ENCODE data around the gene LPIN2.
A peak's percentile ranks its signal among the peaks of the same experiment; 100 is the strongest.
"Not testable (repeated sequence)": the region's sequence is repeated elsewhere in the genome, so short reads cannot be mapped to it uniquely, and the experiment has no call there.

LPIN2 gene

GRCh38 chr18:3041843-3042242 is 28.9 kb upstream of the LPIN2 start:
- DNase-seq = no peak

DNA sequence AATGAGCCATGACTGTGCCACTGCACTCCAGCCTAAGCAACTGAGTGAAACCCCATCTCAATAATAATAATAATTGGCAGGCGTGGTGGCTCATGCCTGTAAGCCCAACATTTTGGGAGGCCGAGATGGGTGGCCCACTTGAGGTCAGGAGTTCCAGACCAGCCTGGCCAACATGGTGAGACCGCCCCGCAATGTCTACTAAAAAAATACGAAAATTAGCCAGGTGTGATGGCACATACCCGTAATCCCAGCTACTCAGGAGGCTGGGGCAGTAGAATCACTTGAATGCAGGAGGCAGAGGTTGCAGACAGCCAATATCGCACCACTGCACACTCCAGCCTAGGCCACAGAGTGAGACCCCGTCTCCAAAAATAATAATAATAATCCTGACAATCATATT is 27.9 kb upstream of the LPIN2 start:
- no peak for DNase-seq

DNA sequence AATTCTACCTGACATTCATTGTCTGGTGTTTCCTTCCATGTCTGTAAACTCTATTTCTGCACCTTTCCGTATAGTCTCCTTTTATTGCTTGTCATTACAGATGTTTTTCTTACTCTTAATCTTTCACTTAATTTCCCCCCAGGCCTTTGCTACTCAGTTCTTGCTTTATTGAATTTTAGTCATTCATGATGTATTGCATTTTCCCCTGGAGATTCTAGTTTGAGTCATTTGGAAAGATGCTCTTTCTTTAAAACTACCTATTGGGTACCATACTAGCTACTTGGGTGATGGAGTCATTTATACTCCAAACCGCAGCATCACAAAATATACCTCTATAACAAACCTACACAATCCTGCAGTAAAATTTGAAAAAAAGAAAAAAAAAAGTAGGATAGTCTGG is 27.2 kb upstream of the LPIN2 start:
- DNase-seq = no peak

DNA sequence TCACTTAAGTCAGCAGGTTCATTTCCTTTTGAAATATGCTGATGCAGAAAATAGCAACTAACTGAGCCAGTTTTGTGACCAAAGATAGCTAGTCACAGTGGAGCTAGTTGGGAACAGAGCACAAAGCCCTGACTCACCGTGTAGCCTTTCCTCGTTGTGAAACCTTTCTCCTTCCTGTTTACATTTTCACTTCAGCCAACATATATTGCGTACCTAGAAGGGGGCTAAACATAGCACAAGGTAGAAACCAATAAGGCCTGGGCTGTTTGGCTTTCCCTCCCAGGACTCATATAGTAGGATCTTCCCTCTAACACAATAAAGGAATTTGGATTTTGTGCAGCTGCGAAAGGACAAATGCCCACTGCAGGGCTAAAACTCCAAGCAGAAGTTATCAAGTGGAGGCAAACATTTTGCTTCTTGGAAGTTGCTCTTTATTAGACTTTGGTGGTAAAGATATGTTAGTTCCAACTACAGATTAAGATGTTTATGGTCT is 24.5 kb upstream of the LPIN2 start:
- DNase-seq = no peak

- DNase-seq = no peak
Measured at GRCh38 chr18:3036108-3036507, 23.2 kb upstream of the LPIN2 start.

DNA sequence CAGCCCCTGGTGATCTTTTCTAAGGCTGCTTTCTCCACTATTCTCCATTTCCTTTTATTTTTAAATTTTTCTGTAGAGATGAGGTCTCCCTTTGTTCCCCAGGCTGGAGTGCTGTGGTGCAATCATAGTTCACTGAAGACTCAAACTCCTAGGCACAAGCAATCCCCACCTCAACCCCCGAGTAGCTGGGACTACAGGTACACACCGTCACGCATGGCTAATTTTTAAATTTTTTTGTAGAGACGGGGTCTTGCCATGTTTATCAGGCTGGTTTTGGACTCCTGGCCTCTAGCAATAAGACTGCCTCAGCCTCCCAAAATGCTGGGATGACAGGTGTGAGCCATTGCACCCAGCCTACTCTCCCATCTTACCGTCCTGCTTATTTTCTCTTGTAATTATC is 22.7 kb upstream of the LPIN2 start:
- no peak for DNase-seq

DNA sequence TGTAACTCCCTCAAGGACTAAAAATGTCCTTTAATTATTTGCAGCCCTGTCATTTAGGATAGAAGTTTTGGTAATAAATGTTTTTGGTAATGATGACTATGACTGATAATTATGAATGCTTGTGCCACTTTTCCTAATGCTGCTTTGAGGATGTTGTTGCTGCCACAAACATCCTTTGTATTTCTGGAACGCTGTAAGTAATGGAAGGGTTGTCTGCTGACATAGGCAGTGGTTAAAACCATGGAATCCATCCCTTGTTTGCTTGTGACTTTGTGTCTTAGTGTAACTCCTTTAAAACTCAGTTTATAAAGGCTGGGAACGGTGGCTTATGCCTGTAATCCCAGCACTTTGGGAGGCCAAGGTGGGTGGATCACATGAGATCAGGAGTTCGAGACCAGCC is 19.8 kb upstream of the LPIN2 start:
- no peak for DNase-seq

GRCh38 chr18:3029215-3029952 is 16.4 kb upstream of the LPIN2 start:
- DNase-seq = peak; percentile 41

DNA sequence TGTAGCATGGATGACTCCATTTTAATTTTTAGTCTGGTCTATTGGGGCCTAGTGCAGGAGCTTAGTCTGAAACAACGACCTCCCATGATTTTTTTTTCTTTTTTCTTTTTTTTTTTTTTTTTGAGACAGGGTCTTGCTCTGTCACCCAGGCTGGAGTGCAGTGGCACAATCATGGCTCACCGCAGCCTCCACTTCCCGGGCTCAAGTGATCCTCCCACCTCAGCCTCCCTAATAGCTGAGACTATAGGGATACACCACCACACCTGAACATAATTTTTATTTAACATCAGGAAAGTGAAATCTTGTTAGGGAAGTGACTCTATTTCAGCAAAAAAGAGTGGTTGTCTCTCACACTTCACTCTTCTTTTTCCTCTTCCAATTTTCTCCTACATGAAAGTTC is 15.2 kb upstream of the LPIN2 start:
- DNase-seq = not testable (repeated sequence)

GRCh38 chr18:3027370-3027891 is 14.5 kb upstream of the LPIN2 start:
- DNase-seq = peak; percentile 40

DNA sequence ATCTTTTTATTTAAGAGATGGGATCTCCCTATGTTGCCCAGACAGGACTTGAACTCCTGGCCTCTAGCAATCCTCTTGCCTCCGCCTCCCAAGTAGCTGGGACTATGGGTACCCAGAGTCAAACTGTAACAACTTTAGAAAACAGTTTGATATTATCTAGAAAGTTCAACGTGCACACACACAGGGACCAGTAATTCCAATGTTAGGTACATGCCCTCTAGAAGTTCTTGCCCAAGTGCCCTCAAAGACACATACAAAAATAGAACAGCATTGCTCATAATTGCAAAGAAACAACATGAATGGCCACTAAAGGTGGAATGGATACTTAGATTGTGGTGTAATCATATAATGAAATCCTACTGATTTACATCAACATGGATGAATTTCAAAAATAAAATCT is 12.6 kb upstream of the LPIN2 start:
- DNase-seq = no peak

DNA sequence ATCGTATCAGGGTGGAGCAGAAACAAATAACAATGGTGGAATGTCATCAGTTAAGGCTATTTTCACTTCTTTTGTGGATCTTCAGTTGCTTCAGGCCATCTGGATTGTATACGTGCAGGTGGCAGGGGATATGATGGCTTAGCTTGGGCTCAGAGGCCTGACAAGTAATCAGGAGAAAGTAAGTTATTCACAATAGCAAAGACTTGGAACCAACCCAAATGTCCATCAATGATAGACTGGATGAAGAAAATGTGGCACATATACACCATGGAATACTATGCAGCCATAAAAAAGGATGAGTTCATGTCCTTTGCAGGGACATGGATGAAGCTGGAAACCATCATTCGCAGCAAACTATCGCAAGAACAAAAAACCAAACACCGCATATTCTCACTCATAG is 10.7 kb upstream of the LPIN2 start:
- DNase-seq = not testable (repeated sequence)

- no peak for DNase-seq
Measured at GRCh38 chr18:3016585-3017297, 3.8 kb upstream of the LPIN2 start.

GRCh38 chr18:3015851-3016250 is 2.9 kb upstream of the LPIN2 start:
- DNase-seq = no peak

GRCh38 chr18:3015204-3015592 is 2.3 kb upstream of the LPIN2 start:
- no peak for DNase-seq

DNA sequence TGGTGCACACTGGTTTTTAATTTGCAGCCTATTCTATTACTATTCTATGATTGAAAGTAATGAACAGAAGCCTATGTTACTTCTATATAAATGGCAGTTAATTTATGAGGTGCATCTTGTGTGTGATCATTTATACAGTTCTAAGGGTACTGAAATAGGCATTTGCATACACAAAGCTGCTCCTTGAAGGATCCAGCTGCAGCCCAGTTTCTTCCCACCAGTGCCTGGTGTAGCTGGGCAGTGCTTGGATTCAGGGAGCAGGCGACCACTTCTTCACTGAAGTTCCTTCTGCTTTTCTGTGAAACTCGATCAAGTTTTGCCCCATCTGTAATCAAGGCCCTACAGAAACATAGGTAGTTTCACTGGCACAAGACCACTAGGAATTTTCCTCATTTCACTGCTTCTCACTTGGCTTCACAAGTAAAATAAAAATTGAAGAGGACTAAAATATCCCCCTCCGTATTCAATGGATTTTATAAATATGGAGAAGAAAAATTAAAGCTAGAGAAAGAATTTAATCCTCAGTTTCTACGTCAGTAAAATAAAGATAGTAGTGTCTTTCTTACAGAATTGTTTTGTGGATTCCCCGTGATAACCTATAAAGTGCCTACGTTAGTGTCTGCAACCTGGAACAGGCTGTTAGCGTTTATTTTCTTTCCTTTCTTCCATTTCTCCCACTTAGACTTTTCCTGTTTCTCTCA is 1.7 kb upstream of the LPIN2 start:
- DNase-seq = no peak

GRCh38 chr18:3012136-3013023 is 564 bp downstream of the LPIN2 start:
- peak; percentile 73 for DNase-seq

DNA sequence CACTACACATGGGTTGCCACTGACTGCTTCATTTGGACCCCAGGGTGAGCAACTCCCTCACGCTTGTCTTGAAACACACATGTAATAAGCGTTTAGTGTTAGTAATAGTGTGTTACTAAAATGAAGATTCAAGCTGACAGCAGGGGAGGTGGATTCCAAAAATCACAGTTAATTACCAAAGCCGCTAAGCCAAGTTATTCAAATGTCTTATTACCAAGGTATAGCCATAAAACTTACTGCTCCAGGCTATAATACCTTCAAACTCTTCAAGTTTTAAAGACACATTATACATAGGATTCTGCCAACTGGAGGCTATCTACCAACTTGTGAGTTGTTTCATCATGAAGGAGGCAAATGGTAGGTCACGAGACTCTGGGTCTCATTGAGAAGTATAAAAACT is 2.9 kb downstream of the LPIN2 start:
- DNase-seq = no peak

- no peak for DNase-seq
Measured at GRCh38 chr18:3008541-3008940, 4.4 kb downstream of the LPIN2 start.

DNA sequence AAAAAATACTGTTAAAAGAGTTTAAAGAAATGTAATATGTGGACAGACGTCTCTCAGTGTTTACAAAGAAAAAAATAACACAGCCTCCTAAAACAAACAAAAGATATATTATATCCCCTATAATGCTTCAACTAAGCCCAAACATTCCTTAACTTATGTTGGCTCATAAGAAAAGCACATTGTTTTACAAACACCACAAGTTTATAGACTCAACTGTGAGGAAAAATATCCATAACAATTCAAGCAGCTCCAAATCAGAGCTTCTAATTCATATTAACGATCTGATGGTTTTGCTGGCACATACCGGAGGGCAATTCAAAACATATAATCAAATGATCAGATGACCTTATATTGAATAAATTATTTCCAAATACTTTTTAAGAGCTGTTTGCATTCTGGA is 5.5 kb downstream of the LPIN2 start:
- DNase-seq = no peak

GRCh38 chr18:3005462-3005861 is 7.5 kb downstream of the LPIN2 start:
- DNase-seq = no peak

- DNase-seq = not testable (repeated sequence)
Measured at GRCh38 chr18:3003766-3004165, 9.2 kb downstream of the LPIN2 start.

GRCh38 chr18:3002732-3003131 is 10.2 kb downstream of the LPIN2 start:
- no peak for DNase-seq

Measured in femur (tissue), 1 donor.